Tibial artery (tissue), 4 donors: ENCODE results near the gene GLRA2.

Experiments used
- DNase-seq, 2 donors: peaks; one replicate each; pipeline ENCODE4 v3.0.0-alpha.2; 2019
- H3K27ac ChIP-seq, 2 donors: fragments of 200-600 bp; sonication (generic) in 1 of 2; 1 replicate in 1 of 2; 2 replicates in 1 of 2; pipeline ENCODE4 v1.5.1; 2018 to 2019; ENCODE audit warnings: mild to moderate bottlenecking in 1 of 2
- H3K27me3 ChIP-seq, 2 donors: fragments of 200-600 bp; sonication (generic) in 1 of 2; one replicate each; pipeline versions ENCODE4 v1.5.1 to v1.6.0; 2016 to 2019
- H3K36me3 ChIP-seq, 3 donors: fragments of 200-600 bp; sonication (generic) in 2 of 3; one replicate each; pipeline ENCODE4 v1.5.1; 2016 to 2019; ENCODE audit warnings: mild to moderate bottlenecking in 2 of 3
- H3K4me1 ChIP-seq, 4 donors: fragments of 200-600 bp; sonication (generic) in 2 of 4; 1 replicate in 3 of 4; 2 replicates in 1 of 4; pipeline ENCODE4 v1.5.1; 2016 to 2019
- H3K4me3 ChIP-seq, 2 donors: fragments of 200-600 bp; sonication (generic) in 1 of 2; 1 replicate in 1 of 2; 2 replicates in 1 of 2; pipeline ENCODE4 v1.5.1; 2018 to 2019; ENCODE audit warnings: mild to moderate bottlenecking in 2 of 2
- H3K9me3 ChIP-seq, 3 donors: fragments of 200-600 bp; sonication (generic) in 1 of 3; one replicate each; pipeline ENCODE4 v1.5.1; 2016 to 2019
- CTCF ChIP-seq, 2 experiments: fragments of 200-600 bp in 1 of 2; fragments of 450-650 bp in 1 of 2; IDR thresholded peaks; one replicate each; pipeline ENCODE4 v1.5.1; 2017 to 2019; ENCODE audit warnings: antibody characterized with exemption in 2 of 2, mild to moderate bottlenecking in 1 of 2, moderate library complexity in 1 of 2
- intact Hi-C: fragments of 100-400 bp; cut with DNase I; formaldehyde crosslinking; loops from one replicate; pipeline ENCODE4 v1.15.0; 2023; ENCODE audit warnings: low total_unique reads

The GLRA2 gene

GRCh38 chrX:14738643-14739042 lies 209.3 kb downstream of the GLRA2 start:
- Histone ChIP-seq H3K4me1 (peaks cover 0 to 3% (median 0%) of the 10 kb centered on the region in 4 donors), H3K4me3 (no peak overlapping the region), H3K36me3 (no peaks in the 10 kb centered on the region), H3K9me3 (no peaks in the 10 kb centered on the region), H3K27ac (no peak overlapping the region), H3K27me3 (no peaks in the 10 kb centered on the region)
- no peak for DNase-seq
- no peak for TF ChIP-seq CTCF (IDR thresholded peaks at IDR 0.05)
- intact Hi-C loops, result no loop called here

GRCh38 chrX:14753441-14753840 lies 224.1 kb downstream of the GLRA2 start:
- no peak for DNase-seq
- Histone ChIP-seq H3K27me3 (no peaks in the 10 kb centered on the region), H3K4me1 (no peaks in the 10 kb centered on the region), H3K27ac (no peak overlapping the region), H3K9me3 (peaks cover 0 to 7% (median 0%) of the 10 kb centered on the region in 3 donors), H3K4me3 (no peak overlapping the region), H3K36me3 (no peaks in the 10 kb centered on the region)
- no peak for TF ChIP-seq CTCF (IDR thresholded peaks at IDR 0.05)
- intact Hi-C loops, result no loop called here

GRCh38 chrX:14758029-14758491 lies 228.7 kb downstream of the GLRA2 start:
- DNase-seq, result no peak
- Histone ChIP-seq H3K4me3 (no peak overlapping the region), H3K27me3 (no peaks in the 10 kb centered on the region), H3K4me1 (no peaks in the 10 kb centered on the region), H3K27ac (no peak overlapping the region), H3K36me3 (no peaks in the 10 kb centered on the region), H3K9me3 (peaks cover 0 to 7% (median 0%) of the 10 kb centered on the region in 3 donors)
- TF ChIP-seq CTCF (IDR thresholded peaks at IDR 0.05), result no peak
- intact Hi-C loops, result no loop called here

DNA sequence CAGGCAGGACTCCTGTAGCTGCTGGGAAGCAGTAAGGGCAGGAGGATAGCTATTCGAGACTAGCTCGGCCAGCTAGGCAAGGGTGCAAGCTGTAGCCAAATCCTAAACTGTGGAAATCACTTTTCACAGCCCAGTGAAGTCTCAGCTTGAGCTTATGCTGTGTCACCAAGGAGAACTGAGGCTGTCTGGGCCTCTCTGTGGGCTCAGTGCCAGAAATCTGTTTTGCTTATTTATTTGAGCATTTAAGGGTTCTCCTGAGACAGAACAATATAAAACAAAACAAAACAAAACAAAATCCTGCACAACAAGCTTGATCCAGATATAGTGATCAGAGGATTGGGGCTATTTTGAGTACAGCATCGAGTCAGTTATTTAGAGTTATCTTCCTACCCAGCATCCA lies 246.1 kb downstream of the GLRA2 start:
- Histone ChIP-seq H3K27ac (no peak overlapping the region), H3K4me3 (no peak overlapping the region), H3K4me1 (peaks cover 0 to 8% (median 0%) of the 10 kb centered on the region in 4 donors), H3K9me3 (peaks cover 0 to 4% (median 3%) of the 10 kb centered on the region in 3 donors), H3K36me3 (no peaks in the 10 kb centered on the region), H3K27me3 (no peaks in the 10 kb centered on the region)
- no peak for TF ChIP-seq CTCF (IDR thresholded peaks at IDR 0.05)
- intact Hi-C loops, result no loop called here
- DNase-seq, result no peak

- intact Hi-C loops, result no loop called here
- TF ChIP-seq CTCF (IDR thresholded peaks at IDR 0.05), result no peak
- Histone ChIP-seq H3K27ac (no peak overlapping the region), H3K4me3 (no peak overlapping the region), H3K27me3 (no peaks in the 10 kb centered on the region), H3K4me1 (peaks cover 0 to 8% (median 0%) of the 10 kb centered on the region in 4 donors), H3K9me3 (no peaks in the 10 kb centered on the region), H3K36me3 (no peaks in the 10 kb centered on the region)
- no peak for DNase-seq
Measured at GRCh38 chrX:14776901-14777300, 247.6 kb downstream of the GLRA2 start.

DNA sequence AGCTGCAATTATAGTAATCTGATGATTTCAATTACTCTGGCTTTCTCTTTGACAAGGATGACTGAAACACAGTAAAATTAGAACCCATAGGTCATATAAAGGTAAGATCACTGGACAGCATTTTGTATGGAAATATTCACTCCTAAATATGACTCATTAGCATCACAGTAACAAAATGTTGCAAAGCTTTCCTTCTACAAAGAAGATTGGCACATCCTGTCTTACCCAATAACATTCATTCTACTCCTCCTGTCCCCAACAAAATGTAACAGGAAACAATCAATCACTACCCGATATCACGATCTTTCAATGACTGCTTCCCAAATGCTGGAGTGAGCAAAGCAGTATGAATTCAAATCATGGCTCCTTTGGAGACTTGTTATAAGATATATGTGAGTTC lies 248.2 kb downstream of the GLRA2 start:
- TF ChIP-seq CTCF (IDR thresholded peaks at IDR 0.05), result no peak
- no peak overlapping the region for H3K27ac ChIP-seq
- no peaks in the 10 kb centered on the region for H3K27me3 ChIP-seq

More for the DNA sequence above, 248.2 kb downstream of the GLRA2 start:
- Histone ChIP-seq H3K4me1 (peaks cover 0 to 8% (median 0%) of the 10 kb centered on the region in 4 donors), H3K36me3 (no peaks in the 10 kb centered on the region), H3K4me3 (no peak overlapping the region), H3K9me3 (no peaks in the 10 kb centered on the region)
- no peak for DNase-seq
- intact Hi-C loops, result no loop called here
